ENCODE results near the gene UVRAG. TPM values are rescaled to one million over a fixed set of nuclear protein-coding genes. Genes with fewer than 3 reads are reported as not detected.
"Not testable (repeated sequence)": the region's sequence is repeated elsewhere in the genome, so short reads cannot be mapped to it uniquely, and the experiment has no call there.

UVRAG gene
- total RNA-seq, 1 experiment from 2014 or later: 52.7 TPM

DNA sequence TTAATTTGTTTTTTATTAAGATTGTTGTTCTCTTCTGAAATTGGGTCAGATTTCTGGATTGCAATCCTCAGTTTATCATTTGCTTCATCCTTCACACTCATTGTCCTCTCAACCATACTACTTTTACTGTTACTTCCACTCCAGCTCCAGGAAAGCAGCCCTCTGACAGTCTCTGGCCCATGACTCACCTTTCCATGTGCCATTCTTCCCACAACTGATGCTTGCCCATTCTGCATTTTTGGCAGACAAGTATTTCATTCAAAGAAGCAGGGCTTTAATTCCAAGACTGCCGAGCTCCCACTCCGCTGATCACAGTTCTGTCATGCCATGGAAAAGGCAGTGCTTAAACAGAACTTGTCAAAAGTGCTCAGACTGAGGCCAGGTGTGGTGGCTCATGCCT is 252.1 kb downstream of the UVRAG start:
- no peaks in the 10 kb centered on the region for H4K20me1 ChIP-seq (ENCODE audit: insufficient read depth, low read depth, low read length)
- no peak overlapping the region for H3K27ac ChIP-seq (ENCODE audit: low read length)
- DNase-seq: no peak
- H2AFZ ChIP-seq (ENCODE audit: low read length): no peak overlapping the region
- H3K4me2 ChIP-seq (ENCODE audit: low read depth, low read length, poor library complexity, severe bottlenecking): no peak overlapping the region
- no peaks in the 10 kb centered on the region for H3K9me3 ChIP-seq (ENCODE audit: low read length)
- no peak overlapping the region for H3K9ac ChIP-seq (ENCODE audit: low read length)
- H3K79me2 ChIP-seq (ENCODE audit: low read length): 0 out of 2 replicates have a peak, but pooled peaks cover 4% of the 10 kb centered on the region
- no peak overlapping the region for H3K4me3 ChIP-seq (ENCODE audit: low read length)
- H3K4me1 ChIP-seq (ENCODE audit: low read length): no peaks in the 10 kb centered on the region
- H3K9me2 ChIP-seq (replicated peaks; ENCODE audit: insufficient read depth, low read length): no peaks in the 10 kb centered on the region
- H3K27me3 ChIP-seq (ENCODE audit: low read length): no peaks in the 10 kb centered on the region
- peaks cover 10% of the 10 kb centered on the region; the same call in 1 of the 2 replicates for H3K36me3 ChIP-seq (ENCODE audit: insufficient read depth, low read length)

DNA sequence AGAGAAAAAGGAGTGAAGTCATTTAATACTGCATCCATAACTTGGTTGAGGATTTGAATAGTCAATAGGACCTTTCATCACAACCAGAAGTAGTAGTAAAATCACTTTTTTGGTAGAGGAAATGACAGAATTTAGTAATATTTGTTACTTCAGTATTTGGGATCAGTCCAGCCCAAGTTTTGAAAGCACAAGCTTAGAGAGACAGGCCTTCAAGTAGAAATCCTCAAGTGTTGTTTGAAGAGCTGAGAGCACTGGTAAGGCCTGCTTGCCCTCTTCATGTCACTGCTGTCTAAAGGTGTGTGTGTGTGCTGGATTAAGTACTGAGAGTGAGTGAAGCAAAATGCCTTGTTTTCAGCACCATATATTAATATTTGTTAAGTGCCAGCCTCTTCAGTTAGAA is 254.0 kb downstream of the UVRAG start:
- DNase-seq: no peak
- Histone ChIP-seq H3K27me3 (ENCODE audit: low read length) (no peaks in the 10 kb centered on the region), H3K4me1 (ENCODE audit: low read length) (peaks cover 5% of the 10 kb centered on the region; the same call in 1 of the 2 replicates), H3K36me3 (ENCODE audit: insufficient read depth, low read length) (peaks cover 10% of the 10 kb centered on the region; the same call in 1 of the 2 replicates), H2AFZ (ENCODE audit: low read length) (no peak overlapping the region), H3K27ac (ENCODE audit: low read length) (no peak overlapping the region), H3K9me2 (replicated peaks; ENCODE audit: insufficient read depth, low read length) (no peaks in the 10 kb centered on the region), H3K9me3 (ENCODE audit: low read length) (no peaks in the 10 kb centered on the region), H3K9ac (ENCODE audit: low read length) (no peak overlapping the region), H3K79me2 (ENCODE audit: low read length) (peaks cover 12% of the 10 kb centered on the region; the same call in 1 of the 2 replicates), H3K4me3 (ENCODE audit: low read length) (no peak overlapping the region), H4K20me1 (ENCODE audit: insufficient read depth, low read depth, low read length) (no peaks in the 10 kb centered on the region), H3K4me2 (ENCODE audit: low read depth, low read length, poor library complexity, severe bottlenecking) (no peak overlapping the region)

DNA sequence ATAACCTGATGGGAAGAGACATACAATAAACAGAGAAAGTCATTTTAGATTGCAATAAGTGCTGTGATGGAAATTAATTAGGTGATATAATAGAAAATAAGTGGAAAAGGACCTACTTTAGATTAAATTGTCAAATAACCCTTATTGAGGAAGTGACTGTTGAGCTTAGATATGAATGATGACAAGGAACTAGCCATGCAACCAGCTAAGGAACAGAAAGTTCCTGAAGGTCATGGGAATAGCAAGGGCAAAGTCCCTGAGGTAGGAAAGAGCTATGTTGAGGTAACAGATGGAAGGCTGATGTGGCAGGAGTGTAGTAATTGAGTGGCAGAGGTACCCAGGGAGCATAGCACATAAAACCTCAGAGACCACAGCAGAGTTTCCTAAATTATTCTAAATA is 256.1 kb downstream of the UVRAG start:
- no peaks in the 10 kb centered on the region for H3K9me3 ChIP-seq (ENCODE audit: low read length)
- no peaks in the 10 kb centered on the region for H3K9me2 ChIP-seq (replicated peaks; ENCODE audit: insufficient read depth, low read length)
- no peak for DNase-seq
- no peaks in the 10 kb centered on the region for H3K27me3 ChIP-seq (ENCODE audit: low read length)
- no peak overlapping the region for H3K9ac ChIP-seq (ENCODE audit: low read length)
- peaks cover 14% of the 10 kb centered on the region; the same call in 1 of the 2 replicates for H3K36me3 ChIP-seq (ENCODE audit: insufficient read depth, low read length)
- no peaks in the 10 kb centered on the region for H4K20me1 ChIP-seq (ENCODE audit: insufficient read depth, low read depth, low read length)
- no peak overlapping the region for H3K27ac ChIP-seq (ENCODE audit: low read length)
- peaks cover 29% of the 10 kb centered on the region for H3K79me2 ChIP-seq (ENCODE audit: low read length)
- H3K4me3 ChIP-seq (ENCODE audit: low read length): no peak overlapping the region
- H3K4me1 ChIP-seq (ENCODE audit: low read length): peaks cover 11% of the 10 kb centered on the region
- H3K4me2 ChIP-seq (ENCODE audit: low read depth, low read length, poor library complexity, severe bottlenecking): no peak overlapping the region
- H2AFZ ChIP-seq (ENCODE audit: low read length): no peak overlapping the region

DNA sequence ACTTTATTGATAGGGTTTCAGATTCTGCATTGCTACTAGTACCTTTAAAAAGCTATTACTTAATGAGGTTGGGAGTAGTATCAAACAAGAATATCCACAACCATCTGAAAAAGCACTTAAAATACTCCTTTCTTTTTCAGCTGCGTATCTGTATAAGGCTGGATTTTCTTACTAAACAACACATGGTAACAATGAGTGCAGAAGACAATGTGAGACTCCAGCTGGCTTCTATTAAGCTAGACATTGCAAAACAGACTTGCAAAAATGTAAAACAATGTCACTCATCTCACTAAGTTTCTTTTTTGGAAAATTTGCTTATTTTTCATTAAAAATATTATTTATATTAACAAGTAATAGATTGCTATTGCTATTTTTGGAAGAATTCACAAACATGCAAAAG is 258.7 kb downstream of the UVRAG start:
- Histone ChIP-seq H3K4me1 (ENCODE audit: low read length) (peaks cover 11% of the 10 kb centered on the region), H3K27ac (ENCODE audit: low read length) (no peak overlapping the region), H3K4me2 (ENCODE audit: low read depth, low read length, poor library complexity, severe bottlenecking) (no peak overlapping the region), H3K9ac (ENCODE audit: low read length) (no peak overlapping the region), H3K36me3 (ENCODE audit: insufficient read depth, low read length) (0 out of 2 replicates have a peak, but pooled peaks cover 3% of the 10 kb centered on the region), H3K27me3 (ENCODE audit: low read length) (no peaks in the 10 kb centered on the region), H2AFZ (ENCODE audit: low read length) (no peak overlapping the region), H3K79me2 (ENCODE audit: low read length) (peaks cover 34% of the 10 kb centered on the region), H3K4me3 (ENCODE audit: low read length) (no peak overlapping the region), H4K20me1 (ENCODE audit: insufficient read depth, low read depth, low read length) (no peaks in the 10 kb centered on the region), H3K9me2 (replicated peaks; ENCODE audit: insufficient read depth, low read length) (no peaks in the 10 kb centered on the region), H3K9me3 (ENCODE audit: low read length) (no peaks in the 10 kb centered on the region)
- DNase-seq: no peak

DNA sequence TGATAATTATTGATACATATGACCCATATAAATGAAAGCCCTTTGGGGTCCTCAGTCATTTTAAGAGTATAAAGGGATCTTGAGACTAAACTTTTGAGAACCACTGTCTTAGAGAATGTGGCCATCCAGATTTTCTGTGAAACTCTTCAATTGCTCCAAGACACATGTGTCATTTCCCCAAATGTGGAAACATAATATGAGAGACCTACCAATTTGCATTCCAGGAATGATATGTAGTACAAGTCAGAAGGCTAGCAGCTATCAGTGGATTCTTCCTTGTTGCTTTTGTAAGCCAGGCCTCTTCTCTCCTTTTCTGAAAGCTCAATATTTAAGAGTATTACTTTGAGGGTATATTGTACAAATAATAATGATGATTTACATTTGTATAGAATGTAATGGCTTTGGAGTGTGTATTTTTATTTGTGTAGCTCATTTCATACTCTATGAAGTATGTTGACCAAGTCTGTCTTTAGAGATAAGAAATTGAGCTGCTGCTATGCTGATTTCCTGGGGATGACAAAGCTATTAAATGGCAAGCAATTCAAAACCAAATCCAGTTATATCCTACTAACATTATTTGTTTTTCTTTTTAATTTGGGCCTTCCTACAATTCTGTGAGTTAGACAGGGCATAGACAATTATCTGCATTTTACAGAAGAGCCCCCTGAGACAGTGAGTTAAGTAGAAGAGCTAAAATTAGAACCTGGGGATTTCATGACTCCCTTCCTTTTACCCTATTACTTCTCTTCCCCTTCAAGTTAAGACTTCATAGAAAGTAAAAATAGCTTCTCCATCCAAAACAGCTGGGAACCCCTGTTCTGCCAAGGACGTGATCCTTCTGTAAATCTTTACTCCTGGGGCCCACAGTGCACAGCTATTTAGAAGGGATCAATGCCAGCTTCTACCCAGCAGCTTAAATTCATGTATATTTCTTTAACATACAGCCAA is 259.4 kb downstream of the UVRAG start:
- peaks cover 34% of the 10 kb centered on the region for H3K79me2 ChIP-seq (ENCODE audit: low read length)
- H3K27ac ChIP-seq (ENCODE audit: low read length): no peak overlapping the region
- H2AFZ ChIP-seq (ENCODE audit: low read length): no peak overlapping the region
- 0 out of 2 replicates have a peak, but pooled peaks cover 3% of the 10 kb centered on the region for H3K36me3 ChIP-seq (ENCODE audit: insufficient read depth, low read length)
- no peak overlapping the region for H3K4me2 ChIP-seq (ENCODE audit: low read depth, low read length, poor library complexity, severe bottlenecking)
- peaks cover 11% of the 10 kb centered on the region for H3K4me1 ChIP-seq (ENCODE audit: low read length)
- no peak overlapping the region for H3K9ac ChIP-seq (ENCODE audit: low read length)
- H4K20me1 ChIP-seq (ENCODE audit: insufficient read depth, low read depth, low read length): no peaks in the 10 kb centered on the region
- H3K9me2 ChIP-seq (replicated peaks; ENCODE audit: insufficient read depth, low read length): no peaks in the 10 kb centered on the region
- H3K4me3 ChIP-seq (ENCODE audit: low read length): no peak overlapping the region
- H3K27me3 ChIP-seq (ENCODE audit: low read length): no peaks in the 10 kb centered on the region
- H3K9me3 ChIP-seq (ENCODE audit: low read length): no peaks in the 10 kb centered on the region
- no peak for DNase-seq

DNA sequence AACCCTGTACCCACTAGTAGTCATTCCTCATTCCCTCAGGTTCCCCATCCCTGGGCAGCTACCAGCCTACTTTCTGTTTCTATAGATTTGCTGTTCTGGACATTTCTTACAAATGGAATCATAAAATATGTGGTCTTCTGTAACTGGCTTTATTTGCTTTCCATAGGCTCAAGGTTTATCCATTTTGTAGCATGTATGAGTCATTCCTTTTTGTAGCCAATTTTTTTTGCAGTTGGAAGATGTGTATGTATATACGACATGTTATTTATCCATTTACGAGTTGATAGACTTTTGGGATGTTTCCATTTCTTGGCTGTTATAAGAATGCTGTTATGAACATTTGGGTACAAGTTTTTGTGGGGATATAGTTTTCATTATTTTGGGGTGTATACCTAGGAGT is 260.7 kb downstream of the UVRAG start:
- Histone ChIP-seq H3K9me2 (replicated peaks; ENCODE audit: insufficient read depth, low read length) (no peaks in the 10 kb centered on the region), H3K4me1 (ENCODE audit: low read length) (peaks cover 11% of the 10 kb centered on the region), H3K27me3 (ENCODE audit: low read length) (no peaks in the 10 kb centered on the region), H3K4me2 (ENCODE audit: low read depth, low read length, poor library complexity, severe bottlenecking) (no peak overlapping the region), H3K79me2 (ENCODE audit: low read length) (peaks cover 34% of the 10 kb centered on the region), H3K27ac (ENCODE audit: low read length) (no peak overlapping the region), H3K4me3 (ENCODE audit: low read length) (no peak overlapping the region), H4K20me1 (ENCODE audit: insufficient read depth, low read depth, low read length) (no peaks in the 10 kb centered on the region), H3K9me3 (ENCODE audit: low read length) (no peaks in the 10 kb centered on the region), H3K36me3 (ENCODE audit: insufficient read depth, low read length) (0 out of 2 replicates have a peak, but pooled peaks cover 3% of the 10 kb centered on the region), H3K9ac (ENCODE audit: low read length) (no peak overlapping the region), H2AFZ (ENCODE audit: low read length) (no peak overlapping the region)
- DNase-seq: no peak

DNA sequence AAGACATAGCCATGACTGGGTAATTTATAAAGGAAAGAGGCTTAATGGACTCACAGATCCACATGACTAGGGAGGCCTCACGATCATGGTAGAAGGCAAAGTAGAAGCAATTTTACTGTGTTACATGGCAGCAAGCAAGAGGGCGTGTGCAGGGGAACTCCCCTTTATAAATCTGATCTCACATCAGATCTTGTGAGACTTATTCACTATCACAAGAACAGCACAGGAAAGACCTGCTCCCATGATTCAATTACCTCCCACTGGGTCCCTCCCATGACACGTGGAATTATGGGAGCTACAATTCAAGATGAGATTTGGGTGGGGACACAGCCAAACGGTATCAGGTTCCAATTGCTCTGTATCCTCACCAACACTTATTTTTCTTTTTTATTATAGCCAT is 261.2 kb downstream of the UVRAG start:
- not testable (repeated sequence) for H3K9ac ChIP-seq (ENCODE audit: low read length); H4K20me1 ChIP-seq (ENCODE audit: insufficient read depth, low read depth, low read length); H3K4me2 ChIP-seq (ENCODE audit: low read depth, low read length, poor library complexity, severe bottlenecking); H2AFZ ChIP-seq (ENCODE audit: low read length); H3K27ac ChIP-seq (ENCODE audit: low read length); H3K36me3 ChIP-seq (ENCODE audit: insufficient read depth, low read length); H3K4me3 ChIP-seq (ENCODE audit: low read length); H3K27me3 ChIP-seq (ENCODE audit: low read length); H3K9me2 ChIP-seq (replicated peaks; ENCODE audit: insufficient read depth, low read length); H3K9me3 ChIP-seq (ENCODE audit: low read length); DNase-seq
- Histone ChIP-seq H3K79me2 (ENCODE audit: low read length) (peaks cover 34% of the 10 kb centered on the region), H3K4me1 (ENCODE audit: low read length) (peaks cover 11% of the 10 kb centered on the region)

DNA sequence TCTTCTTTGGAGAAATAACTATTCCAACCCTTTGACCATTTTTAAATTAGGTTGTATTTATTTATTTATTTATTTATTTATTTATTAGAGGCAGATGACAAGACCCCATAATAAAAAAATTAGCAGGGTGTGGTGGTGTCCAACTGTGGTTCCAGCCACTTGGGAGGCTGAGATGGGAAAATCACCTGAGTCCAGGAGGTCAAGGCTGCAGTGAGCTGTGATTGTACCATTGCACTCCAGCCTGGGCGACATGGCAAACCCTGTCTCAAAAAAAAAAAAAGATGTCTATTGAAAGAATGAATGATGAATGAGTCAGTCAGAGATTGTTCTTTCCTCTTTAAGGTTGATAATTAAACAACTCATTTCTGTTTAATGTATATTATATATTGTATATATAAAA is 261.7 kb downstream of the UVRAG start:
- Histone ChIP-seq H3K9me2 (replicated peaks; ENCODE audit: insufficient read depth, low read length) (no peaks in the 10 kb centered on the region), H3K4me1 (ENCODE audit: low read length) (peaks cover 11% of the 10 kb centered on the region), H3K36me3 (ENCODE audit: insufficient read depth, low read length) (0 out of 2 replicates have a peak, but pooled peaks cover 3% of the 10 kb centered on the region), H3K4me3 (ENCODE audit: low read length) (no peak overlapping the region), H4K20me1 (ENCODE audit: insufficient read depth, low read depth, low read length) (no peaks in the 10 kb centered on the region), H2AFZ (ENCODE audit: low read length) (no peak overlapping the region), H3K27me3 (ENCODE audit: low read length) (no peaks in the 10 kb centered on the region), H3K27ac (ENCODE audit: low read length) (no peak overlapping the region), H3K9me3 (ENCODE audit: low read length) (no peaks in the 10 kb centered on the region), H3K4me2 (ENCODE audit: low read depth, low read length, poor library complexity, severe bottlenecking) (no peak overlapping the region), H3K79me2 (ENCODE audit: low read length) (peaks cover 32% of the 10 kb centered on the region), H3K9ac (ENCODE audit: low read length) (no peak overlapping the region)
- no peak for DNase-seq
